BE2C (cell line): ENCODE data around the gene VWA5B2.
A peak's percentile ranks its signal among the peaks of the same experiment; 100 is the strongest.

Source experiments
- DNase-seq: peaks from one replicate; pipeline ENCODE4 v3.0.0-alpha.2; 2020
- H3K27me3 ChIP-seq: fragments of 250-450 bp; sonication (Bioruptor Pico); 2 replicates; pipeline ENCODE4 v1.5.1; 2020; ENCODE audit warnings: mild to moderate bottlenecking
- H3K36me3 ChIP-seq: fragments of 250-450 bp; sonication (Bioruptor Pico); 2 replicates; pipeline ENCODE4 v1.5.1; 2020; ENCODE audit warnings: mild to moderate bottlenecking
- H3K4me1 ChIP-seq: fragments of 250-450 bp; sonication (Bioruptor Pico); 2 replicates; pipeline ENCODE4 v1.5.1; 2020
- H3K4me3 ChIP-seq: 2 replicates; pipeline ENCODE4 v1.5.1; 2011; ENCODE audit warnings: low read depth, low read length
- H3K9me3 ChIP-seq: fragments of 250-450 bp; sonication (Bioruptor Pico); 2 replicates; pipeline ENCODE4 v1.5.1; 2020
- TF ChIP-seq, protein P1 (sequence below): IDR thresholded peaks from 2 replicates; pipeline ENCODE4 v1.5.1; 2012; ENCODE audit warnings: mild to moderate bottlenecking, low read depth, low read length

Gene VWA5B2

DNA sequence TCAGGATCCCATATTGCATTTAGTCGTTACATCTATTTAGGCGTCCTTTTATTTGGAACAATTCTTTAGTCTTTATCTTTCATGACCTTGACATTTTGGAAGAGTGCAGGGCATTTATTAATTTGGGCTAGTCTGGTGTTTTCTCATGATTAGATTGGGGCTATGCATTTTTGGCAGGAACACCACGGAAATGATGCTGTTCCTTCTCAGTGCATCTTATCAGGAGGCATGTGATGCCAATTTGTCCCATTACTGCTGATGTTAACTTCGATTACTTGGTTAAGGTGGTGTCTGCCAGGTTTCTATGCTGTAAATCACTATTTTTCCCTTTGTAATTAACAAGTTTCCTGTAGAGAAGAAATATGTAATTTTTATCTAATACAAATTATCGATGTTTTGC is 18.1 kb upstream of the VWA5B2 start:
- Histone ChIP-seq H3K36me3 (no peaks in the 10 kb centered on the region), H3K27me3 (peaks cover 6% of the 10 kb centered on the region; the same call in 1 of the 2 replicates), H3K4me1 (peaks cover 4% of the 10 kb centered on the region), H3K9me3 (no peaks in the 10 kb centered on the region), H3K4me3 (no peak overlapping the region)
- TF ChIP-seq, protein P1, sequence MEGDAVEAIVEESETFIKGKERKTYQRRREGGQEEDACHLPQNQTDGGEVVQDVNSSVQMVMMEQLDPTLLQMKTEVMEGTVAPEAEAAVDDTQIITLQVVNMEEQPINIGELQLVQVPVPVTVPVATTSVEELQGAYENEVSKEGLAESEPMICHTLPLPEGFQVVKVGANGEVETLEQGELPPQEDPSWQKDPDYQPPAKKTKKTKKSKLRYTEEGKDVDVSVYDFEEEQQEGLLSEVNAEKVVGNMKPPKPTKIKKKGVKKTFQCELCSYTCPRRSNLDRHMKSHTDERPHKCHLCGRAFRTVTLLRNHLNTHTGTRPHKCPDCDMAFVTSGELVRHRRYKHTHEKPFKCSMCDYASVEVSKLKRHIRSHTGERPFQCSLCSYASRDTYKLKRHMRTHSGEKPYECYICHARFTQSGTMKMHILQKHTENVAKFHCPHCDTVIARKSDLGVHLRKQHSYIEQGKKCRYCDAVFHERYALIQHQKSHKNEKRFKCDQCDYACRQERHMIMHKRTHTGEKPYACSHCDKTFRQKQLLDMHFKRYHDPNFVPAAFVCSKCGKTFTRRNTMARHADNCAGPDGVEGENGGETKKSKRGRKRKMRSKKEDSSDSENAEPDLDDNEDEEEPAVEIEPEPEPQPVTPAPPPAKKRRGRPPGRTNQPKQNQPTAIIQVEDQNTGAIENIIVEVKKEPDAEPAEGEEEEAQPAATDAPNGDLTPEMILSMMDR = no peak
- no peak for DNase-seq

DNA sequence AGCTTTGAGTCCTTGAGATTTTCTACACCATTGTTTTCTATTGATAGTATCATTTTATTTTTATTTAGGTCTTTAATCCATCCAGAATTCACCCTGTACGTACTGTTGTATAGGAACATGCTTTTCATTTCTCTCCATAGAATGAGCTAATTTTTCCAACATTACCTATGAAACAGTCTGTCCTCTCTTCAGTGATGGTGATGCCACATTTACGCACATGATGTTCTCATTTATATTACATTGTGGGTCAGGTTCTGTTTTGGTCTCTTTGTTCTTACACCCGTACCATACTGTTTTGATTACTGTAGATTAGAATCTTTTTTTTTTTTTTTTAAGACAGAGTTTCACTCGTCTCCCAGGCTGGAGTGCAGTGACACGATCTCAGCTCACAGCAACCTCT is 17.7 kb upstream of the VWA5B2 start:
- H3K4me1 ChIP-seq = peaks cover 4% of the 10 kb centered on the region
- H3K4me3 ChIP-seq = no peak overlapping the region
- H3K36me3 ChIP-seq = no peaks in the 10 kb centered on the region
- no peaks in the 10 kb centered on the region for H3K9me3 ChIP-seq
- TF ChIP-seq, protein P1 = no peak
- peaks cover 6% of the 10 kb centered on the region; the same call in 1 of the 2 replicates for H3K27me3 ChIP-seq
- no peak for DNase-seq

DNA sequence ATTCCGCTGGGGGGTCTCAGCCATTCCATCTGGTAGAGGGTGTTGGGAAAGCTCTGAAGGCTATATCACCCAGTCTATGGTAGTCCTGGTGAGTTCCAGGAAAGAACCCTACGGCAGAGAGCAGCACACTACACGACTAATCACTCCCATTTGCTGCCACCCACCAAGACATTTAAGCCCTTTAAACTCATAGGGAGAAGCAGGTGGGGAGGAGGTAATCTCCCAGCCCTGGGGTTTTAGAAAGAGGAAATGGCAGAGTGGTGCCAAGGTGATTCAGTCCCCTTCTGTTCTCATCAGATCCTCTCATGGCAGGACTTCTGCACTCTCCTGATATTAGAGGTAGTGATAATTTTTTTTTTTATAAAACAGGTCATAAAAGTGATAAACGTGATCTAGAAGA is 10.6 kb upstream of the VWA5B2 start:
- no peaks in the 10 kb centered on the region for H3K27me3 ChIP-seq
- no peak overlapping the region for H3K4me3 ChIP-seq
- H3K9me3 ChIP-seq = no peaks in the 10 kb centered on the region
- TF ChIP-seq, protein P1 = no peak
- no peaks in the 10 kb centered on the region for H3K4me1 ChIP-seq
- DNase-seq = no peak
- H3K36me3 ChIP-seq = no peaks in the 10 kb centered on the region

DNA sequence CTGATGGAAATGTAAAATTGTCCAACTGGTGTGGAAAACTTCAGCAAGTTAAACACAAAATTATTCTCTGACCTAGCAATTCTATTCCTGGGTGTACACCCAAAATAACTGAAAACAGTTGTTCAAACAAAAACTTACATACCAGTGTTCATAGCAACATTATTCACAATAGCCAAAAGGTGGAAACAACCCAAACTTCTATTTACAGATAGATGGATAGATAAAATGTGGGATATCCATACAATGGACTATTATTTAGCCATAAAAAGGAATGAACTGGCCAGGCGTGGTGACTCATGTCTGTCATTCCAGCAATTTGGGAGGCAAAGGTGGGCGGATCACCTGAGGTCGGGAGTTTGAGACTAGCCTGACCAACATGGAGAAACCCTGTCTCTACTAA is 6.9 kb upstream of the VWA5B2 start:
- H3K4me1 ChIP-seq = no peaks in the 10 kb centered on the region; the same call in 1 of the 2 replicates
- no peaks in the 10 kb centered on the region for H3K9me3 ChIP-seq
- TF ChIP-seq, protein P1 = no peak
- no peaks in the 10 kb centered on the region for H3K36me3 ChIP-seq
- no peak overlapping the region for H3K4me3 ChIP-seq
- DNase-seq = no peak
- H3K27me3 ChIP-seq = no peaks in the 10 kb centered on the region

DNA sequence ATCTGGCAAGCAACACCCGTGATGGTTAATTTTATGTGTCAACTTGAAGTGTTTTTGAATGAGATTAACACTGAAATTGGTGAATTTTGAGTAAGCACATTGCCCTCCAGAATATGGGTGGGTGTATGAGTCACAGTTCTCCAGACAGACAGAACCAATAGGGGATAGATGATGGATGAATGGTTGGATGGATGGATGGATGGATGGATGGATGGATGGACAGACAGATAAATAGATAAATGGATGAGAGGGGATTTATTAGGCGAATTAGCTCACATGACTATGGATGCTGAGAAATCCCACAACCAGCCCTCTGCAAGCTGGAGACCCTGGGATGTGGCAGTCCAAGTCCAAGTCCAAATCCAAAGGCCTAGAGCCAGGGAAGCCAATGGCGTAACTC is 5.4 kb upstream of the VWA5B2 start:
- Histone ChIP-seq H3K36me3 (no peaks in the 10 kb centered on the region), H3K27me3 (no peaks in the 10 kb centered on the region), H3K4me1 (no peaks in the 10 kb centered on the region; the same call in 1 of the 2 replicates), H3K4me3 (no peak overlapping the region), H3K9me3 (no peaks in the 10 kb centered on the region)
- no peak for DNase-seq
- TF ChIP-seq, protein P1 = no peak

DNA sequence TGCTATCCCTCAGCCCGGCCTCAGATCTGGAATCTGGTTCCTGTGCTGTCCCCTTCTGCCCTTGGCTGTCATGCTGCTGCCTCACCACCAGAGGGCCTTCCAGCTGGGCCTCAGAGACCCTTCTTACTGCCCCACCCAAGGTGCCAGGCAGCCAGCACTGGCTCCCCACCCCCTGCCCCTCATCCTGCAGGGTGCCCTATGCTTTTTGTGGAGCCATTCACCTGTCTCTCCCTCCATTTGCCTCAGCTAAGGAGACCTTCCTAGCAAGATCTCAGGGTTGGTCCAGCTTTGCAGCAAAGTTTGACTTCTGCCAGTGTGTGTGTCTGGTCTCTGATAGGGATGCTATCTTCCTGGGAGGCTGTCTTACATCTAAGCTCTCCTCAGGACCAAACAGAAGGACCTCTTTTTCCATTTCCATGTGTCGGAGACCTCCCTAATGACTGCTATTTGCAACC is 1.9 kb upstream of the VWA5B2 start:
- no peaks in the 10 kb centered on the region for H3K9me3 ChIP-seq
- peaks cover 26% of the 10 kb centered on the region for H3K27me3 ChIP-seq
- no peaks in the 10 kb centered on the region; the same call in 1 of the 2 replicates for H3K4me1 ChIP-seq
- TF ChIP-seq, protein P1 = peak; percentile 81
- H3K4me3 ChIP-seq = no peak overlapping the region
- no peaks in the 10 kb centered on the region for H3K36me3 ChIP-seq
- DNase-seq = peak; percentile 55
